Thyroid gland (tissue), 4 donors: Measurements from ENCODE around the gene WASL. TPM values are rescaled to one million over a fixed set of nuclear protein-coding genes. Genes with fewer than 3 reads are reported as not detected.

Source experiments
- DNase-seq, 2 donors: peaks; one replicate each; pipeline ENCODE4 v3.0.0-alpha.2; 2019
- H3K27ac ChIP-seq, 3 donors: fragments of 200-600 bp; sonication (generic); 1 replicate in 2 of 3; 2 replicates in 1 of 3; pipeline ENCODE4 v1.5.1; 2016 to 2019; ENCODE audit warnings: mild to moderate bottlenecking in 1 of 3, moderate library complexity in 1 of 3
- H3K27me3 ChIP-seq: fragments of 200-600 bp; sonication (generic); one replicate; pipeline ENCODE4 v1.5.1; 2019
- H3K36me3 ChIP-seq, 2 donors: fragments of 200-600 bp; sonication (generic); one replicate each; pipeline ENCODE4 v1.5.1; 2016 to 2019
- H3K4me1 ChIP-seq, 2 donors: fragments of 200-600 bp; sonication (generic); one replicate each; pipeline ENCODE4 v1.5.1; 2017 to 2019
- H3K4me3 ChIP-seq, 3 donors: fragments of 200-600 bp; sonication (generic); replicated peaks in 1 of 3; 1 replicate in 2 of 3; 2 replicates in 1 of 3; pipeline ENCODE4 v1.5.1; 2016; ENCODE audit warnings: mild to moderate bottlenecking in 1 of 3
- H3K9me3 ChIP-seq: fragments of 200-600 bp; sonication (generic); one replicate; pipeline ENCODE4 v1.5.1; 2017
- POLR2A ChIP-seq, 2 donors: fragments of 450-650 bp; IDR thresholded peaks; one replicate each; pipeline ENCODE4 v1.6.1; 2017; ENCODE audit warnings: antibody characterized with exemption in 2 of 2, mild to moderate bottlenecking in 2 of 2, moderate library complexity in 1 of 2
- WGBS, 2 donors: methylation state at CpG; one replicate each; pipeline ENCODE4 v1.1.5; 2017; 5-methylcytosine and 5-hydroxymethylcytosine counted together
- intact Hi-C: fragments of 100-400 bp; cut with DNase I; formaldehyde crosslinking; loops from one replicate; pipeline ENCODE4 v1.15.1; 2023
- total RNA-seq, 4 donors: library from RNA; depleted of rRNA; stranded (reverse); fragments of >200 nt; gene quantifications; one replicate each; pipeline ENCODE4 v1.2.3, GENCODE V29; 2016
- TF ChIP-seq, protein P1 (sequence below), 6 experiments: fragments of 200-600 bp in 3 of 6; fragments of 450-650 bp in 3 of 6; sonication (generic) in 3 of 6; IDR thresholded peaks; one replicate each; pipeline ENCODE4 v1.5.1; 2016 to 2019; ENCODE audit warnings: antibody characterized with exemption in 6 of 6, mild to moderate bottlenecking in 2 of 6, inconsistent platforms in 1 of 6, moderate library complexity in 1 of 6

WASL gene
- total RNA-seq, 4 donors from 2014 or later = 48.1 to 61.6 (median 55.4) TPM

DNA sequence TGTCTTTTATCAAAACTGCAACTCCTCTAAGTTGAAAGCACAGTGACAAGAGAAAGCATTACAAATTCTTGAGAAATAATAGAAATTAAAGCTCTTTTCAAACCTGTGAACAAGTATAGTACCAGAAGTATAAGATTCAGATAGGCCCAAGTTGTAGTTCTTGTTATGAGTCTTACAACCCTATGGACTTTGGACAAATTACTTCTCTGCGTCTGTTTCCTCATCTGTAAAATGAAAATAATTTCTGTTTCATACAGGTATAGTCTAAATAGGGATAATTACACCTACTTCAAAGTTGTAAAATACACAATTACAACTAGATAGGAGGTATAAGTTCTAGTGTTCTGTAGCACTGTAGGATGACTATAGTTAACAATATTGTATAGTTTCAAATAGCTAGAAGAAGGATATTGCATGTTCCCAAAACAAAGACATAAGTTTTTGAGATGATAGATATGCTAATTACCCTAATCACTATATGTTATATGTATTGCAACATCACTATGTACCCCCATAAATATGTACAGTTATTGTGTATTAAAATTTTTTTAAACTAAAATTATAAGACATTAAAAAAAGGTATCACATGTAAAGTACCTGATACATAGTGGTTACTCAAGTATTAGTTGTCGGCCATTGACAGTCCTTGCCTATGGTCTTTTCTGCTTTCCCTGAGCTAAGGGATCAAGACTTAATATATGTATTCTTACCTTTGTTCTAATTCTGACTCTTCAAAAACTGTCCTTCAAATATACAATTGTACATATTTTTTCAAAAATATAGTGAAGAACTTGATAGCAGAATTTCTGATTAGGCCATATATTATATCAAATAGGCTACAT is 1.8 kb upstream of the WASL start:
- Histone ChIP-seq H3K27ac (no peak overlapping the region), H3K4me1 (peaks cover 32 to 39% of the 10 kb centered on the region in 2 donors), H3K9me3 (no peaks in the 10 kb centered on the region), H3K4me3 (no peak overlapping the region), H3K36me3 (no peaks in the 10 kb centered on the region), H3K27me3 (no peaks in the 10 kb centered on the region)
- WGBS, 2 donors = 97 to 100% methylated on average over 2 of the region's 2 CpGs
- TF ChIP-seq, protein P1, sequence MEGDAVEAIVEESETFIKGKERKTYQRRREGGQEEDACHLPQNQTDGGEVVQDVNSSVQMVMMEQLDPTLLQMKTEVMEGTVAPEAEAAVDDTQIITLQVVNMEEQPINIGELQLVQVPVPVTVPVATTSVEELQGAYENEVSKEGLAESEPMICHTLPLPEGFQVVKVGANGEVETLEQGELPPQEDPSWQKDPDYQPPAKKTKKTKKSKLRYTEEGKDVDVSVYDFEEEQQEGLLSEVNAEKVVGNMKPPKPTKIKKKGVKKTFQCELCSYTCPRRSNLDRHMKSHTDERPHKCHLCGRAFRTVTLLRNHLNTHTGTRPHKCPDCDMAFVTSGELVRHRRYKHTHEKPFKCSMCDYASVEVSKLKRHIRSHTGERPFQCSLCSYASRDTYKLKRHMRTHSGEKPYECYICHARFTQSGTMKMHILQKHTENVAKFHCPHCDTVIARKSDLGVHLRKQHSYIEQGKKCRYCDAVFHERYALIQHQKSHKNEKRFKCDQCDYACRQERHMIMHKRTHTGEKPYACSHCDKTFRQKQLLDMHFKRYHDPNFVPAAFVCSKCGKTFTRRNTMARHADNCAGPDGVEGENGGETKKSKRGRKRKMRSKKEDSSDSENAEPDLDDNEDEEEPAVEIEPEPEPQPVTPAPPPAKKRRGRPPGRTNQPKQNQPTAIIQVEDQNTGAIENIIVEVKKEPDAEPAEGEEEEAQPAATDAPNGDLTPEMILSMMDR (IDR thresholded peaks at IDR 0.05) = no peak
- no peak for TF ChIP-seq POLR2A (IDR thresholded peaks at IDR 0.05)
- intact Hi-C loops = no loop called here
- DNase-seq = no peak

DNA sequence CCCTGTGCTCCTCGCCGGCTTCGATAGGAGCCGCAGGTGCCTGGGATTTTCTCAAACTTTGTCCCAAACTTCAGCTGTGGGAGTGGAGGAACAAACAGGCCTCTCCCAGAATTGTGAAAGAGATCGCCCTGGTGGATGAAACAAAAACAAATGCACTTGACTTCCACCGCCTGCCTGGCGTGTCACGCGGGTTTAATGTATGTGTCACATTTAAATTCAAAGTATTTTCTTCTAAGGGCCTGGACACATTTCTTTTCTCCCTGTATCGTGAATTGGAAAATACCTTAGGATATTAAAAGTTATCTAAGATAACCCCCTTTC is 694 bp upstream of the WASL start:
- Histone ChIP-seq H3K4me1 (peaks cover 22 to 45% of the 10 kb centered on the region in 2 donors), H3K36me3 (no peaks in the 10 kb centered on the region), H3K9me3 (no peaks in the 10 kb centered on the region), H3K27ac (peak overlapping the region; percentile 97 to 99 (median 98)), H3K4me3 (peak overlapping the region; percentile 43 to 96 (median 54)), H3K27me3 (no peaks in the 10 kb centered on the region)
- DNase-seq = no peak
- 3% methylated on average over 10 of the region's 10 CpGs for WGBS, 2 donors
- no peak for TF ChIP-seq POLR2A (IDR thresholded peaks at IDR 0.05)
- TF ChIP-seq, protein P1 (IDR thresholded peaks at IDR 0.05) = peak in 4 of 6 experiments; percentile 13 to 34 (median 24)
- intact Hi-C loops = no loop called here

DNA sequence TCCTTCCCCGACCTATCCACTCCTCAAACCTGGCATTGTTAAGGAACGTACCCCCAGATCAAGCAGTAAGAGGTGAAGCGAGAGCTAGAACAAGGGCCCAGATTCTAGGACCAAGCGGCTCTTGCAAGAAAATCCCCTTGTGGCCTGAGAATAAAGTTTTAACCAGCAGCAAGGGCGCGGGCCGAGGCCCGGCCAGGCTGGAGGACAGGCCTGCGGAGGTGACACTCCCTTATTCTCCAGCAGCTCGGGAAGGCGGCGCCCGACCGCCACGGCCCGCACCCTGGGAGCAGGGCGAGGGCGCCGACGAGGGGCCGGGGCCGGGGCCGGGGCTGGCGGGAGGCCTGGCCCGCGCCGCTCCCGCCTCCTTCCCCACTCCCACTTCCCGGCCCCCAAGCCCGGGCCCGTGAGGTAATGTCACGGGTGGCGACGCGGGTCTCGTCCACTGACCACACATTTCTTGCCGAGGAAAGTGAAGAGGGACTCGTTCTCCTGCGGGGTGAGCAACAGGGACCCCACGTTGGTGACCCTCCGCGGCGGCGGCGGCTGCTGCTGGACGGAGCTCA is 551 bp downstream of the WASL start:
- peak; percentile 46 to 53 for DNase-seq
- Histone ChIP-seq H3K4me3 (peak overlapping the region; percentile 43 to 97 (median 96)), H3K36me3 (no peaks in the 10 kb centered on the region), H3K27ac (peak overlapping the region; percentile 97 to 99 (median 98)), H3K9me3 (no peaks in the 10 kb centered on the region), H3K4me1 (peaks cover 26 to 45% of the 10 kb centered on the region in 2 donors), H3K27me3 (no peaks in the 10 kb centered on the region)
- 0 to 3% methylated on average over 8 to 14 of the region's 46 CpGs for WGBS, 2 donors
- intact Hi-C loops = no loop called here
- no peak for TF ChIP-seq POLR2A (IDR thresholded peaks at IDR 0.05)
- TF ChIP-seq, protein P1 (IDR thresholded peaks at IDR 0.05) = no peak

DNA sequence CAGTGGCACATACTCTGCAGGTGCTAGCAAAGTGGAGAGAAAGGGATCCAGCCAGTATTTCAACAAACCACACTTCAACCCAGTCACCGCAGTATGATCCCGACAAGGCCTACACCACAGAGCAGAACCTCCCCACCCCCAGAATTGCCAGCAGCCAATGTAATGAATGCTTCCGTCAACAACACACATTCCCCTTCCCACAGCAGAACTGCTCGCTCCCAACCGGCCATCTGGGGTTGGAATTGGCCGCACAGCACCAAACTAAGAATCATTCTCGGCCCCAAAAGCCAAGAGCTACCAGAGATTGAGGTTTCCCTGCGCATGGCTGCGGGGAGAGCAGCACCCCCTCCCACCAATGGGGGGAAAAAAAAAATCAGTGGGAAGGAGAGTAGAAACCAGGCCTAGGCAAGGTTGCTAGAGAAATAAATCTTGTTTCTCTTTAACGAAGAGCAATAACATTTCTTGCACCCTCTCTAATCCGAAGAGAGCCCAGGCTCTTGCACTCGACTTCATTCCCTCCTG is 1.1 kb downstream of the WASL start:
- peak; percentile 71 for DNase-seq
- no peaks in the 10 kb centered on the region for H3K36me3 ChIP-seq
- WGBS, 2 donors = 1% methylated on average over 9 to 12 of the region's 12 CpGs
- intact Hi-C loops = no loop called here
- H3K27ac ChIP-seq = peak overlapping the region; percentile 97 to 99 (median 98)
- H3K4me3 ChIP-seq = peak overlapping the region; percentile 43 to 97 (median 96)
- TF ChIP-seq POLR2A (IDR thresholded peaks at IDR 0.05) = peak; percentile 19 to 66
- TF ChIP-seq, protein P1 (IDR thresholded peaks at IDR 0.05) = no peak
- no peaks in the 10 kb centered on the region for H3K27me3 ChIP-seq
- peaks cover 27 to 51% of the 10 kb centered on the region in 2 donors for H3K4me1 ChIP-seq
- no peaks in the 10 kb centered on the region for H3K9me3 ChIP-seq
